ENCODE data around the gene SDK1. TPM values are rescaled to one million over a fixed set of nuclear protein-coding genes. Genes with fewer than 3 reads are reported as not detected.
"Not testable (repeated sequence)": the region's sequence is repeated elsewhere in the genome, so short reads cannot be mapped to it uniquely, and the experiment has no call there.

Gene SDK1
- total and polyA plus RNA-seq, 4 experiments from 2014 or later = 0.06 to 0.26 TPM; not detected in 2

DNA sequence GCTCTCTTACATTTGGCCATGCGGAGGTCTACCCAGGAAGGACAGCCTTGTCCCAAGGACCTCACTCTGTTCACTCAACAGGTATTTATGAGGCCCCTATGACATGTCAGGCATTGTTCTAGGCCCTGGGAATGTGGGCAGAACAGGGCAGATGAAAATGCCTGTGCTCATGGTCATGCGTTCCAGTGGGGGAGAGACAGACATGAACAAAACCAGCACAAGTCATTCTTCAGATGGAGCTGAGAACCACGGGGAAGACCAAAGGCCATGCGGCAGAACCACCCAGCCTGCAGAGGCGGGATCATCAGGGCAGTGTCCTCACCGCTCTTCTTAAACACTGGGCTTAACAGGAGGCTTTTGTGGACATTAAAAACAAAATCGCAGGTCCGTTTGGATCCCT, 636.1 kb downstream of the SDK1 start:
- Mint-ChIP-seq H3K36me3 (no peaks in the 10 kb centered on the region), H3K27ac (no peak overlapping the region), H3K4me1 (no peaks in the 10 kb centered on the region), H3K9me3 (peaks cover 0 to 10% (median 5%) of the 10 kb centered on the region in 8 donors), H3K4me3 (no peak overlapping the region), H3K27me3 (peaks cover 2 to 15% of the 10 kb centered on the region in 2 donors)
- DNase-seq = no peak
- POLR2A ChIA-PET (ENCODE audit: partially characterized antibody) = no interaction called here
- intact Hi-C loops (cut with micrococcal nuclease) = no loop called here
- Histone ChIP-seq H3K27me3 (ENCODE audit: insufficient read depth, low read length) (no peaks in the 10 kb centered on the region), H3K9me3 (ENCODE audit: control insufficient read depth in 1 of 2, low read length in 2 of 2) (no peaks in the 10 kb centered on the region), H3K36me3 (ENCODE audit: insufficient read depth, low read length) (no peaks in the 10 kb centered on the region), H3K4me3 (ENCODE audit: low read length in 2 of 2) (no peak overlapping the region), H3K27ac (ENCODE audit: low read depth, low read length) (no peak overlapping the region), H3K4me1 (ENCODE audit: insufficient read depth, low read length) (no peaks in the 10 kb centered on the region)
- CTCF ChIA-PET (ENCODE audit: partially characterized antibody) = no interaction called here

DNA sequence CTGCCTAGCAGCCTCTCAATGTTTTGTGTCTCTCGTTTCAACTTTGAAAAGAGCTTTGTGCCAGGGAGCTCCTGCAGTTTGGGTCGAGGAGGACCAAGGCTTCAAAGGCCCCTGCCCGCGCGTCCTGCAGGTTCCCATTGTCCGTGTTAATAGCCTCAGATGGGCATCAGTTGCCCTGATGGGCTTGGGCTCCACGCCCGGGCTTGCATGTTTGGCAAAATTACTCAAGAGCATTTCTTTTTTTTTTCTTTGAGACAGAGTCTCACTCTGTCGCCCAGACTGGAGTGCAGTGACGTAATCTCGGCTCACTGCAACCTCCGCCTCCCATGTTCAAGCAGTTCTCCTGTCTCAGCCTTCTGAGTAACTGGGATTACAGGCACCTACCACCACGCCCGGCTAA, 636.6 kb downstream of the SDK1 start:
- CTCF ChIA-PET (ENCODE audit: partially characterized antibody) = no interaction called here
- Mint-ChIP-seq H3K27me3 (peaks cover 2 to 10% of the 10 kb centered on the region in 2 donors), H3K36me3 (no peaks in the 10 kb centered on the region), H3K27ac (no peak overlapping the region), H3K9me3 (peaks cover 0 to 10% (median 5%) of the 10 kb centered on the region in 8 donors), H3K4me1 (no peaks in the 10 kb centered on the region), H3K4me3 (no peak overlapping the region)
- H3K36me3 ChIP-seq (ENCODE audit: insufficient read depth, low read length) = no peaks in the 10 kb centered on the region
- intact Hi-C loops (cut with micrococcal nuclease) = no loop called here
- H3K9me3 ChIP-seq (ENCODE audit: control insufficient read depth in 1 of 2, low read length in 2 of 2) = no peaks in the 10 kb centered on the region
- no peak for DNase-seq
- H3K4me1 ChIP-seq (ENCODE audit: insufficient read depth, low read length) = no peaks in the 10 kb centered on the region
- no peaks in the 10 kb centered on the region for H3K27me3 ChIP-seq (ENCODE audit: insufficient read depth, low read length)
- POLR2A ChIA-PET (ENCODE audit: partially characterized antibody) = no interaction called here
- no peak overlapping the region for H3K4me3 ChIP-seq (ENCODE audit: low read length in 2 of 2)
- H3K27ac ChIP-seq (ENCODE audit: low read depth, low read length) = no peak overlapping the region

DNA sequence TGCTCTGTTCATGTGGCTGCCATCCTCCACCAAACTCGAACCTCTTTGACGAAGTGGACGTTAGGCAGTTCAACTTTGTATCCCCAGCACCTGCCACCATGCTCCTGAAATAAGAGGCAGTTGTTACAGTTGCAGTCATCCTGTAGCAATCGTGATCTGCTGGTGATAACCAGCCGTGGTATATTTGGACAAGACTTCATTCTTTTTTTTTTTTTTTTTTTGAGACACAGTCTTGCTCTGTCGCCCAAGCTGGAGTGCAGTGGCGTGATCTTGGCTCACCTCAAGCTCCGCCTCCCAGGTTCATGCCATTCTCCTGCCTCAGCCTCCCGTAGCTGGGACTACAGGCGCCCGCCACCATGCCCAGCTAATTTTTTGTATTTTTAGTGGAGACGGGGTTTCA, 640.7 kb downstream of the SDK1 start:
- H3K9me3 ChIP-seq (ENCODE audit: control insufficient read depth in 1 of 2, low read length in 2 of 2); H3K4me1 ChIP-seq (ENCODE audit: insufficient read depth, low read length); H3K27ac Mint-ChIP-seq; H3K36me3 Mint-ChIP-seq; H3K4me3 ChIP-seq (ENCODE audit: low read length in 2 of 2); H3K27ac ChIP-seq (ENCODE audit: low read depth, low read length); DNase-seq; H3K36me3 ChIP-seq (ENCODE audit: insufficient read depth, low read length); H3K4me3 Mint-ChIP-seq; H3K27me3 ChIP-seq (ENCODE audit: insufficient read depth, low read length); POLR2A ChIA-PET (ENCODE audit: partially characterized antibody); CTCF ChIA-PET (ENCODE audit: partially characterized antibody); intact Hi-C loops (cut with micrococcal nuclease); H3K4me1 Mint-ChIP-seq: not testable (repeated sequence)
- Mint-ChIP-seq H3K9me3 (peaks cover 0 to 17% (median 9%) of the 10 kb centered on the region in 8 donors), H3K27me3 (peaks cover 3 to 10% of the 10 kb centered on the region in 2 donors)

DNA sequence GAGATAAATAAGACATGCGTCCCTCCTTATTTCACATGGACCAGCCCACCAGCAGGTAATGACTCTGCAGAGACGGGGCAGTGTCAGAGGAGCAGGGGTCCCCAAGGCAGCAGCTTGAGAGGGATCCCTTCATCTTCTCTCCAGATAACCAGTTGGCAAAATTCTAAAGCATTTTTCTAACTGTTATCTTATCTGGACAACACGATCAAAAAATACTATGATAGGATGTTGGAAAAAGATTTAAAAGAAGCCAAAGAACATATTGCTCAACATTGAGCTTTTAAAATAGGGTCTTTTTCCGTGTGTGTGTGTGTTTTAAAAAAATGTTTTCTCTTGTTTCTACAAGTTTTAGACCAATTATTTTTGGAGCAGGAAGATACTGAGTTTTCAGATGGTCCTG, 641.2 kb downstream of the SDK1 start:
- DNase-seq = no peak
- H3K4me1 Mint-ChIP-seq = no peaks in the 10 kb centered on the region
- H3K9me3 Mint-ChIP-seq = peaks cover 0 to 17% (median 9%) of the 10 kb centered on the region in 8 donors
- H3K4me3 Mint-ChIP-seq = no peak overlapping the region
- no peaks in the 10 kb centered on the region for H3K36me3 ChIP-seq (ENCODE audit: insufficient read depth, low read length)
- no peak overlapping the region for H3K4me3 ChIP-seq (ENCODE audit: low read length in 2 of 2)
- no peaks in the 10 kb centered on the region for H3K9me3 ChIP-seq (ENCODE audit: control insufficient read depth in 1 of 2, low read length in 2 of 2)
- H3K27ac ChIP-seq (ENCODE audit: low read depth, low read length) = no peak overlapping the region
- H3K4me1 ChIP-seq (ENCODE audit: insufficient read depth, low read length) = no peaks in the 10 kb centered on the region
- no peaks in the 10 kb centered on the region for H3K27me3 ChIP-seq (ENCODE audit: insufficient read depth, low read length)
- no peak overlapping the region for H3K27ac Mint-ChIP-seq
- peaks cover 3 to 9% of the 10 kb centered on the region in 2 donors for H3K27me3 Mint-ChIP-seq
- intact Hi-C loops (cut with micrococcal nuclease) = no loop called here
- ChIA-PET POLR2A (ENCODE audit: partially characterized antibody) (no interaction called here), CTCF (ENCODE audit: partially characterized antibody) (no interaction called here)
- no peaks in the 10 kb centered on the region for H3K36me3 Mint-ChIP-seq

DNA sequence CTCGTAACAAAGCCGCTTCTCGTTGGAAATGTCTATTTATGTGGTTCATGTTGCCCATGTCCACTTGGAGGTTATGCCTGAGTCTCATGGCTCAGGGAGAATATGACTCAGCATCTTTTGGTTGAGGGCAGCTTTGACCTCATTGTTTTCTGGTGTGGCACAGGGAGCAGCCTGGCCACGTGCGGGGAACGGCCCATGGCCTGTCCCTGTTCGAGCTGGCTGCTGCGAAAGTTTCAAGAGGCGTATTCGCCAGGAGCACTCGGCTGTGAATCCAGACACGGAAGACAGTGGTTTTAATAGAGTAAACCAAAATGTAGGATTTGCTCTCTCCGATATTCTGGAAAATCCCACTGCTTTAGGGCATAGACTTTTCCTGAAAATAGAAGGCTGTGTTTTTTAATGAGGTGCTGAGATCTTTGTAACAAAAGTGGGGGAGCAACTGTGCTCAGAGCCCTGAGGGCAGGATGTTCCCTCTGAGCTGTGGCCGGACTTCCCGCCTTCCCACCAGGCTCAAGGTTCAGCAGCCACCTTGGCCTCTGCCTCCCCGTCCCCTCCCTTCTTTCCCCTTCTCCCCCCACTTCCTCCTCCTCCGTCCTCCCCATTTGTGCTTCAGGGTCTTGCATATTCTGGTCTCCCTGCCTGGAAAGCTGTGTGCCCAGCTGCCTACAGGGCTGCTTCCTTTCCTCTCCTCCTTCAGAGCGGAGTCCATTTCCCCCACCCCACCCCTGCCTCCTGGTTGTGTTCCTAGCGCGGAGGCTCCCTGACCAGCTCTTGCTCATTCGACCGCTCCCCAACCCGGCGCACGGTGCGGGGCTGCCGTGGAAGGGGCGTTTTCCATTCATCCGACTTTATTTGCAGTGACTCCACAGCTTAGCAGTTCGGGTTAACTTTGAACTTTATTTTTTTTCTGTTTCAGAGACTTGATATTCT, 642.0 kb downstream of the SDK1 start:
- H3K4me1 ChIP-seq (ENCODE audit: insufficient read depth, low read length) = no peaks in the 10 kb centered on the region
- H3K27ac Mint-ChIP-seq = no peak overlapping the region
- H3K4me3 Mint-ChIP-seq = no peak overlapping the region
- no peaks in the 10 kb centered on the region for H3K27me3 ChIP-seq (ENCODE audit: insufficient read depth, low read length)
- H3K36me3 ChIP-seq (ENCODE audit: insufficient read depth, low read length) = no peaks in the 10 kb centered on the region
- CTCF ChIA-PET (ENCODE audit: partially characterized antibody) = no interaction called here
- DNase-seq = no peak
- POLR2A ChIA-PET (ENCODE audit: partially characterized antibody) = no interaction called here
- intact Hi-C loops (cut with micrococcal nuclease) = no loop called here
- no peak overlapping the region for H3K4me3 ChIP-seq (ENCODE audit: low read length in 2 of 2)
- H3K9me3 Mint-ChIP-seq = peaks cover 0 to 17% (median 9%) of the 10 kb centered on the region in 8 donors
- H3K9me3 ChIP-seq (ENCODE audit: control insufficient read depth in 1 of 2, low read length in 2 of 2) = no peaks in the 10 kb centered on the region
- H3K27ac ChIP-seq (ENCODE audit: low read depth, low read length) = no peak overlapping the region
- no peaks in the 10 kb centered on the region for H3K4me1 Mint-ChIP-seq
- H3K36me3 Mint-ChIP-seq = no peaks in the 10 kb centered on the region
- peaks cover 3 to 9% of the 10 kb centered on the region in 2 donors for H3K27me3 Mint-ChIP-seq

DNA sequence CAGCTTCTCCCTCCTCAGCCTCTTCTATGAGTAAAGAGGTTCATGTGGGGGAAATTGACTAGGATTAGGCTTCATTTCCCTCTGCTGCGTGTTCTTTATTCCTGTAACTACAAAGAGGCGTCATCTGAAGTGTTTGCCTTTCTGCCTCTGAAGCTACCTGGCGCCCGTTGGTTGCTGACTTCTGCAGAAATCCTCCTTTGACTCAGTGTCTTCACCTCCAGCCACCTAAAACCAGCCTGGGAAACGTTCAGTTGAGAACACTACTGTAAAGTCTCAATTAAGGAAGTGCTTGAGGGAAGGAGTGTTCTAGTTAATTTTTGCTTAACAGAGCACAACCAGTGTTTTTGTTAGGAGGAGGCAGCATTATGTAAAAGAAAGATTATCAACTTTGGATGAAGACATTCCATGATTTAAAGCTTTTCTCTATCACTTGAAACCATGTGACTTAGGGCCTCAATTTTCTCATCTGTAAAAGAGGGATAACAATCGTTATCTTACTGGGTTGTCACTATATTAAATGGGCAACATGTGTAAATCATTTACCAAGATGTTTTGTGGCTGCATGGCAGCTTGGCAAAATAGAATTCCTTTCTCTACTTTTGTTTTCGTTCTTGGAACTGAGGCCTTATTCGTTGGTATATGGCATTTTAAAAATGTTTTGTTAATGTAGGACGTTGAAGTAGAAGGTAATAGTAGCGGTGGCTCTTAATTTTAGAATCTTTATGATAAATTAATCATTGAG, 642.9 kb downstream of the SDK1 start:
- Histone ChIP-seq H3K36me3 (ENCODE audit: insufficient read depth, low read length) (no peaks in the 10 kb centered on the region), H3K4me1 (ENCODE audit: insufficient read depth, low read length) (no peaks in the 10 kb centered on the region), H3K27ac (ENCODE audit: low read depth, low read length) (no peak overlapping the region), H3K9me3 (ENCODE audit: control insufficient read depth in 1 of 2, low read length in 2 of 2) (no peaks in the 10 kb centered on the region), H3K27me3 (ENCODE audit: insufficient read depth, low read length) (no peaks in the 10 kb centered on the region), H3K4me3 (ENCODE audit: low read length in 2 of 2) (no peak overlapping the region)
- no peak overlapping the region for H3K4me3 Mint-ChIP-seq
- ChIA-PET CTCF (ENCODE audit: partially characterized antibody) (no interaction called here), POLR2A (ENCODE audit: partially characterized antibody) (no interaction called here)
- H3K27ac Mint-ChIP-seq = no peak overlapping the region
- intact Hi-C loops (cut with micrococcal nuclease) = no loop called here
- peaks cover 0 to 17% (median 9%) of the 10 kb centered on the region in 8 donors for H3K9me3 Mint-ChIP-seq
- H3K36me3 Mint-ChIP-seq = no peaks in the 10 kb centered on the region
- no peaks in the 10 kb centered on the region for H3K4me1 Mint-ChIP-seq
- peaks cover 4 to 9% of the 10 kb centered on the region in 2 donors for H3K27me3 Mint-ChIP-seq
- no peak for DNase-seq

DNA sequence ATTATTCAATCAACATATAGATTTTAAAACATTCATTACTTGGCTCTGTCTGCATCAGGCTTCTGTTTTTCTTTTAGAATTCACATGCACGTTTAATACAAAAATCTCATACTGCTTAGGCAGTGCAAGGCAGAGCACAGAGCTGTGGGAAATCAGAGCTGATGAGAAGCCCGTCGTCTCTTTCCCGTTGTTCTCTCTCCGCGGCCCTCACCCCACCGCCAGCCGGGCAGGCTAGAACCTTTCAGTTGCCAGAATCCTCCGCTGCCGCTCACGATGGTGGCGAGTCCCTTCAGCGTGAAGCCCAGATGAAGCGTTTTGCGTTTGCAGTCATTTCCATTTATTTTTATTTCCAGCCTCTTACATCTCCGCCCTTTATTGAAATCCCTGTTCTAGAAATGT, 648.2 kb downstream of the SDK1 start:
- CTCF ChIA-PET (ENCODE audit: partially characterized antibody) = no interaction called here
- intact Hi-C loops (cut with micrococcal nuclease) = no loop called here

More for the DNA sequence above, 648.2 kb downstream of the SDK1 start:
- Mint-ChIP-seq H3K36me3 (no peaks in the 10 kb centered on the region), H3K27me3 (peaks cover 3 to 5% of the 10 kb centered on the region in 2 donors), H3K27ac (no peak overlapping the region), H3K4me1 (no peaks in the 10 kb centered on the region), H3K4me3 (no peak overlapping the region), H3K9me3 (peaks cover 0 to 13% (median 7%) of the 10 kb centered on the region in 8 donors)
- Histone ChIP-seq H3K4me3 (ENCODE audit: low read length in 2 of 2) (no peak overlapping the region), H3K9me3 (ENCODE audit: control insufficient read depth in 1 of 2, low read length in 2 of 2) (no peaks in the 10 kb centered on the region), H3K27me3 (ENCODE audit: insufficient read depth, low read length) (no peaks in the 10 kb centered on the region), H3K27ac (ENCODE audit: low read depth, low read length) (no peak overlapping the region), H3K36me3 (ENCODE audit: insufficient read depth, low read length) (no peaks in the 10 kb centered on the region), H3K4me1 (ENCODE audit: insufficient read depth, low read length) (no peaks in the 10 kb centered on the region)
- no peak for DNase-seq
- POLR2A ChIA-PET (ENCODE audit: partially characterized antibody) = no interaction called here

Measured in CD4-positive, alpha-beta memory T cell (primary cell).